ENCODE results near the gene SLC31A2.
"Not testable (repeated sequence)": the region's sequence is repeated elsewhere in the genome, so short reads cannot be mapped to it uniquely, and the experiment has no call there.

The SLC31A2 gene

GRCh38 chr9:113150670-113151611, at the start of gene SLC31A2:
SLC31A2 (plus strand) TSS chr9:113151007; CDS start chr9:113151075, 68 bp downstream.
- DNase-seq = peak; percentile 89

GRCh38 chr9:113105345-113105744, 45.5 kb upstream of the SLC31A2 start:
- not testable (repeated sequence) for DNase-seq

DNA sequence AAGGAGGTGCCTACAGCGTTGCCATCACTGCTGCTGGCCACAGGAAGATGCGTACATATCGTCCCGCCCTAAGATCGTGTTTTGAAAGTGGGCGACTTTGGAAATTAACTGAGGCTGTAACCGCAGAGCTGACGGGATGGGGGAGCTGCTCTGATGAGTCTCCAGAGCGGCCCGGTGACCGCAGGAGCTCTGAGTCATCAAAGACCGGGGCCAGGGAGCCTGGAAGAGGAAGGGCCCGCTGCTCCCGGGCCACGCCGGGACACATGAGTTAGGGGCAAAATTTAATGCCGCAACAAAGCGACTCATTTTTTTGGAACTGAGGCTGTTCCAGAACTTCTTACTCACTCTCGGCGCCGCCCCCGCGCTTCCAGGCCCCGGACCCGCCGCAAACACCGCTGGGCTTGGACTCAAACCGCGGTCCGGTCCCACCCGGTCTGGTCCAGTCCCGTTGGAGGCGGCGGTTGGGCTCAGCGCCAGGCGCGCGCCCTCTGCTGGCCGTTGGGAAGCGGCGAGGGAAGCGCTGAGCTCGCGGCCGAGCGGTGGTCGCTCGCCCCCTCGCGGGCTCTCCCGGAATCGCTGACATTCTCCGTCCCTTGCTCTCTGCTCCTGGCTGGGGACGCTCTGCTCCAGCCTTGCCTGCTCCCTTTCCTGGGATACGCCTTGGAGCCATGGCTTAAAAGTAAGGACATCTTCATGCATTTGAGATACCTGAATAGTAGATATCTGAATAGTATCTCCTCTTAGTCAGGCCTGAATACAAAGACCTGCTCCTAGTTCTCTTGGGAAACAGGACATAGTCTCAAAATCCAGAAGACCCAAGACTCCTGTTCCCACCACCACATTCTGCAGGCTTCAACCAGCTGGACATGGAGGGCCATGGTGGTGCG, 39.5 kb upstream of the SLC31A2 start:
- peak; percentile 22 for DNase-seq

- not testable (repeated sequence) for DNase-seq
These were observed 37.9 kb upstream of the SLC31A2 start for GRCh38 chr9:113112706-113113510.

DNA sequence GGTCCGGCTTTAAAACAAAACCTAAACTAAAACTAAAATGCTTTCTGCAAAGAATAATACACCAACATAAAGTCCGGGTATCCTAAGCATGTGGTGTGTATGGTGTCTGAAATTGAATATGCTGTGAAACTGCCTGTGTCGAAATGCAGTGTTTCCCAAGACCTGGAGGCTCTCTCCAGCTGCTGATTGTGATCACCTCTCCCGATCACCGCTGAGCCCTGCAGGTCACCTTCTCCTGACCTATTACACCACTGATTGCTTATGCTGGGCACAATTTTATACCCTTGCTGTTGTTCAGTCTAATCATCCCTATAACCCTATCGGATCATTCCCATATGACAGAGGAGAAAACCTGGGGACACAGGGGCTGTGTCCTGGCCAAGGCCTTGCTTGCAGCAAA, 32.0 kb upstream of the SLC31A2 start:
- DNase-seq = not testable (repeated sequence)

GRCh38 chr9:113125386-113126035, 25.3 kb upstream of the SLC31A2 start:
- DNase-seq = no peak

- DNase-seq = no peak
These were observed 21.3 kb upstream of the SLC31A2 start for GRCh38 chr9:113129466-113129865.

GRCh38 chr9:113129884-113130283, 20.9 kb upstream of the SLC31A2 start:
- no peak for DNase-seq

DNA sequence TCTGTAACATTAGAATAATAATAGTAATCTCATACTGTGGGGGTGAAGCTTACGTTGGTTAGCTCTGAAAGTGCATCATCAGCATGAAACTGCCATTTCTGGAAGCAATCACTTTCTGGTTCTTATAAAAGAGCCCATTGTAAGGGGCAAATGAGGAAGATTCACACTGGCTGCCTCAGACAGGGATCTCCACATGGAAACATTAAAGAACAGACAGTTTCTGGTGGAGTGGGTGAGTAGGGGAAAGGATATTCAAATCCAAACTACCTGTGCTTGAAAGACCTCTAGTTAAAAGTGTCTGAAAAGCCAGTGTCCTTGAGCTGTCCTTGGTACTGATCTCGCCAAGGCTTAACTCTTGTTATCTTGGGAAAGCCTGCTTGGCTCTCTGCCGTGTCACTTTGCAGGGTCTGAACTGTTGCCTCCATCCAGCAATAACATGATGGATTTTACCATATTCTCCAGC, 19.1 kb upstream of the SLC31A2 start:
- peak; percentile 66 for DNase-seq

GRCh38 chr9:113137196-113138168, 13.3 kb upstream of the SLC31A2 start:
- no peak for DNase-seq

GRCh38 chr9:113138760-113139159, 12.0 kb upstream of the SLC31A2 start:
- DNase-seq = no peak

DNA sequence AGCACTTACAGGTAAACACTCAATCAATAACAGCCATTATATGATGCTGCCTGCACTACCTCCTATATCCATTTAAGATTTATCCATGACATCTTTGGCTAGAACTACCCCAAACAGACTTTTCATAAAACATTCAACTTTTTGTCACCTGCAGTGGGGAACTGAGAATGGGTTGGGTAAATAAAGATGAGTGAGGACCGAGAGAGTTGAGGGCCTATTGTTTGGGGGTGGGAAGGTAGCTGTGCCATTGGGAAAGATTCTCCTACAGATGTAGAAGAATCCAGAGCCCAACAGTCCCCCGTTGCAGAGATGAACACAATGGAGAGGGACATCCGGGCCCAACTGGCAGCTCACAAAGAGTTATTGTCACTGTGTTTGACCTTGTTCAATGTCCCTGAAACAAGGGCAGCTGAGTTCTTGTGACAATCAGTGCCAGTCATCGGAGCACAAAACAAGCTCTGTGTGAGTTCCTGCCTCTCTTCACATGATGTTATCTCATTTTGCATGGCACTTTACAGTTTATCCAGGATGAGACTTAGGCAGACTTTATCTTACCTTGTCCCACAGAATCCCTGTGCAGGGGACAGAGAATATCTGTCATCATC, 11.5 kb upstream of the SLC31A2 start:
- DNase-seq = peak; percentile 92

DNA sequence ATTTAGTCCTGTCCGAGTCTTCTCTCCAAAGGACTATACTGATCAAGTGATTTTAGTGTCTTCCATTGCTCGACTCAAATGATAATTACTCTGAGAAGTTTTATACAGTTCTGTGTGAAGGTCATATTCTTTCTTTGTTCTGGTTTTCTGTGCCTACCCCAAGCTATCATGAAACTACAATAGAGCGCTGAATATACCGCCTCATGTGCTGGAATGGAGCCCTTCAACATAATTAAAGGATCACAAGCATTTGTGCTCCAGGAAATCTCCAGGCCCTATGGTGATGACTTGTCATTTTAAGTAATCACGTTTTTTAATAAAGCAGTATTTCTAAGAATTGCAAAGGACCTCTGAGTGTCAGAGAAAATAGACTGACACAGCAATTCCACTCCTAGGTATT, 10.9 kb upstream of the SLC31A2 start:
- peak; percentile 67 for DNase-seq

- DNase-seq = not testable (repeated sequence)
These were observed 9.9 kb upstream of the SLC31A2 start for GRCh38 chr9:113140896-113141295.

DNA sequence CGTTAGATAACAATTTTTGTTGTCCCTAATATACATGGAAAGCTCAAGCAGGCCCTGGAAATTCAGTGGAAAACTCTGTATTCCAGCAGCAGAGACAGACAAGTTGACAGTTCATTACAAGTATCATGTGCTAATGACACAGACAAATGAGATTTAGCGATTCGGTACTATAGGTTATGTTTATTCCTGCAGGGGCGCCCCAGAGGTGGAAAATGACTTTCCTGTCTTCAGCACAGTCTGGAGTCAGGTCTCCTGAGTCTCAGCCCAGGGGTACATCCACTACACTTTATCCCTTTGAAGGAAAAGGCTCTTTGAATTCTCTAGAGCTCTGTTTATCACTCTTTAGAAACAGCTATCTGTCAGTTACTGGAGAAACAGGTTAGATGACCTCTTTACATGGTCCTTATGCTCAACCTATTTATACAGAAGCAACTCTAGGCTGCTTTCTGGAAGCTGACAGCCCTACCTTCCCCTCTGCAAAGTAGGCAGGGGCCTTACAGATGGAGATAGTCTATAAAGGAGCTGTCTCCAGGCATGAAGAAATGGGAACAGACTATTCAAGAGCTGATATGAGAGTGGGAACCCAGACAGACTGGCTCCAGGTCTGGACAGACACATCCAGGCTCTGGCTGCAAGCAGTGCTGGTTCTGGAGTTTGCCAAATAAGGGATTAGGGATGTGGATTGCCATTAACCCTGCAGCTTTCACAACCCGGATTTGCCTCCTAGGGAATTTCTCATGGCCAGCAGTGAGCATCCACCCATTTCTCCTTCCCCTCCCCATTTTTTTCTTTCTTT, 7.2 kb upstream of the SLC31A2 start:
- no peak for DNase-seq

DNA sequence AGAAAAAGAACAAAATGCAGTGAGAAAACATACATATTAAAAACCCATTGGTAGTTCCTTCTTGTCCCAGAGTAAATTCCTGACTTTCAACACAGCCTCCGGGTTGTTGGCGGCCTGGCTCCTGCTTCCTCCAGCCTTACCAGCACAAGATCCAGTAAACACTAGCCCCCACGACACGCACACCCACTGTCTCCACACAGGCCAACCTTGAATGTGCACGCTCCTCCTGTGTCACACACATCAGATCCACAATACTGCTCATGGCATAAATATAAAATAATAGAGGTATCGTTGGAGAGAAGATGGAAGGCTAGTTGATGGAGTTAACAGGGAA, 2.5 kb upstream of the SLC31A2 start:
- DNase-seq = no peak

DNA sequence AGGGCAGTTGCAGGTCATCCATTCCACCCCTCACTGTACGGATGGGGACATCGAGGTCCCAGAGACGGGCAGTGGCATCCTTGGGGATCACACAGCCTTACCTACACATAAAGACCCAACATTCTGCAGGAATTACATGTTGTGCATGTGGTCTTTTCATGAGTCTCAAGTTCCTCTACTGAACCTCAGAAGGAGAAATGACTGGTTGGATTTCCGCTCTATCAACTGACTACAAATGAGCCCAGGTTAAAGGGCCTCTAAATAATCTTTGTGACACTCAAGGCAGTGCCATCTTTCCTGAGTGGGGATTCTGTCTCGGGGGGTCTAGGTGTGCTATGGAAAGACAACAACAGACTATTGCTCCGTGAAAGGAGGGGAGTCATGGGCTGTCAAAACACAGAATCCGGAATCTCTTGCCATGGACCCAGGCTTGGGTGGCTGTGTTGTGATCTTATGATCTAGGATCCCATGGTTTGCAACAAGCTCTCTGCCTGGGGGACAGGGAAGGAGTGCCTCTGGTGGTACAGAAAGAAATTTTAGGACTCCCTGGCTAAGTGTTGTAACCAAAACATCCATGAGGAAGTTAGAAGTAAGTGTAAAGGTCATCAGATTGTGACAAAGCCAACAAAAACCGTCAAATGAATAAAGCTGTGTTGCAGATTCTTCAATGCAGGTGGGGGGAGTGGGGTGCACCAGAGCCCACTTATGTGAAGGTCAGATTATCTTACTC, 1.9 kb upstream of the SLC31A2 start:
- no peak for DNase-seq

- not testable (repeated sequence) for DNase-seq
These were observed 1.2 kb upstream of the SLC31A2 start for GRCh38 chr9:113149561-113149960.
